Measurements from ENCODE around the gene CD9.
"Not testable (repeated sequence)": the region's sequence is repeated elsewhere in the genome, so short reads cannot be mapped to it uniquely, and the experiment has no call there.

Gene CD9

DNA sequence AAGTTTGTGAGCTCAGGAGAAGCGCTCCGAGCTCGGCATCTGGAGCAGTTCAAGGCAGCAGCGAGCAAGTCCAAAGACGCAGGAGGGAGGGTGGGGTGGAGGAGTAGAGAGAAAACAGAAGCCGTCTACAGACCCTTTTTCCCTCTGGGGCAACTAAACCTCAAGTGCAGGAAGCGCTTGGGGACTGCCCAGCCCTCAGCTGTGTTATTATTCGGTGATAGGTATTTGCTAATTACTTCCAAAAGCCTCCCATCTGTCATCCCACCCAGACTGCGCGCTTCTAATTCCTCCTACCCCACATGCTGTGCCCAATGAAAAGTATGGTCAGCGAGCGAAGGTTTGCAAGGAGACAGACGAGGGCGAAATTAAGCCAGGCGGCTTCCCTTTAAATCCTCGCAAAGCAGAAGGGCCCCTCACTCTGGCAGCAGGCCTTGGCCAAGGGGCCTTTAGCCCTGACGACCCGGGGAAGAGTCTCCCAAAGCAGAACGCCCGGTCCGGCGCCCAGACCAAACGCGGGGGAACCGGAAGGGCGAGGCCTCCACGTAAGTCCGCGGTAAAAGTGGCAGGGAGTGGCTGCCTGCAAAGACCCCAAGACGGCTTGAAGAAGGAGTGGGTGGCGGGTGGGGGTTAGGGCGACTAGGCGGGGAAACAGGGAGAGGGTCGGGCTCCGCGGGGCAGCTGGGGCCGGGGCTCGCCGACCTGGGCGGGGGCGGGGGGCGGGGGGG is 507 bp upstream of the CD9 start:
- no peak for DNase-seq

DNA sequence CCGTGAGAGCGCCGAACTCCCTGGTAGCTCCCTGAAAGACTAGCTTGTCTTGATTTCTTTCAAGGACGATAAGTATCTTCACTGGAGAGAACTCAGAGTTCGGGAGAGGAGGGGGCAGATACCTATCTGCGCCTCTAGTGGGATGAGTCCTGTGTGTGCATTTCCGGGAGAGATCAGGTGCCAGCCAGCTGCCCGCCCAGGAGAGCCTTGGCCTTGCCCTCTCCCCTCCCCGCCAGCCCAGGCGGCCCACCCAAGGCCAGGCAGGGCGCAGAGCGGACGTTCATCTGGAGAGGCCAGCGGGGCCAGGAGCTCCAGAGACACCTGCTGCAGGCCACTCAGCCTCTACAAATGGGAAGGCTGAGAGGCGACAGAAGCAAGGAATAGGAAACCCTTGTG is 1.0 kb downstream of the CD9 start:
- DNase-seq = peak; percentile 12

DNA sequence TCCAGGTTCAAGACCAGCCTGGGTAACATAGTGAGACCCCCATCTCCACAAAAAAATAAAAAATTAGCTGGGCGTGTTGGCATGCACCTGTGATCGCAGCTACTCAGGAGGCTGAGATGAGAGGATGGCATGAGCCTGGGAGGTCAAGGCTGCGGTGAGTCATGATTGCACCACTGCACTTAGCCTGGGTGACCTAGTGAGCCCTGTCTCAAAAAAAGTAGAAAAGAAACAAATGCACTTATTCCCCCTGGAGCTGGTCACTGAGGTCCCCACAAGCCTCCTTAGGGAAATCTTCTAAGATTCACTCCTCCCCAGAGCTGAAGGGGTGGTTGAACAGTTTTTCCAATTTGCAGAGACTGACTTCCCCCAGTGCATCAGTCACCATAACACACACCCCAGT is 1.6 kb downstream of the CD9 start:
- DNase-seq = no peak

DNA sequence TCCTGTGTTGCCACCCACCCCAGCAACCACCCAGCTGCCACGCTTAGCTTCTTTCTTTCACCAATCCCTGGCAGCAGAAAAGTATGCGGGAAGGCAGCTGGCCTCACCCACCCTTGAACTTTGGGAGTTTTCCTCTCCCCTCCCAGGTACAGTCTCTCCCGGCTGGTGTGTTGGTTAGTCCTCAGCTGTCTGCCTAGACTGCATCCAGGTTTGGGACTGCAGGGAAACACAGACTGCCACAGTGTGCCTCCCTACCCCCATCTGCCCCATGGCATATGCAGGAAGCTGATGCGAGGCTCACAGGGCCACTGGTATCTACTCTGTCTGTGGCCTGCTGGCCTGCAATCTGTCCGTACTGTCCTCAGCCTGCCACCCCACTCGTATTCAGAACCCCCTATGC is 2.1 kb downstream of the CD9 start:
- no peak for DNase-seq

DNA sequence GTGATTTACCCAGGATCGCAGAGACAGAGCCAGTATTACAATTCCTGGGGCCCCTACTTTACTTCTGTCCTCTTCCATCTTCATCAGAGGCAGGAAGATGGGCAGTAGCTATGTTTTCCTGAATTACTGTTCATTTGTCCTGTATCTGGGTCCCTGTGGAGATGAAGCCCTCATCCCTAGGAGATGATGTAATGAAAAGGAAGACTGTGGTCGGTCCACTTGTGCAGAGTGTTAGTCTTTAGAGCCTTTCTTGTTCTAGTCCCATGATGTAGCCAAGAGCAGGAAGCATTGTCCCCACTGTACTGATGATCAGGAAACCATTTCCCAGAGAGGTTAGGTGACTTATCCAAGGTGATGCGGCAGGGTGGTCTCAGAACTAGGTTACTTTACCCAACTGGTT is 2.6 kb downstream of the CD9 start:
- no peak for DNase-seq

DNA sequence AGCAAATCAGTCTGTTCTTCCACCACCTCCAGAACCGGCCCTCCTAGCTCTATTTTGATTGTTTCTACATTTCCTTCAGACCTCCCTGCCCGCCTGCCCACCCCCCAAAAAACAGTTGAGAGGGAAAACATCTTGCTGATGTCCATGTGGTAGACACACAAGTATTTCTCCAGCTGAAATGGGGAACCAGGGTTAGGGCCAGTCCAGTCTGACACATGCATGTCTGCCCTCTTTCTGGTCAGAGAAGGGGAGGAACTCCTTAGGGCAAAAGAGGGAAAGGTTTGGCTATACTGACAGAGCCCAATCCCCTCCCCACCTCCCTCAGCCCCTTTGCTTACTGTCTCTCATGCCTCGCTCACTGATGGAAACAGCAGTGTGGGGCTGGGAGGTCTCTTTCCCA is 3.4 kb downstream of the CD9 start:
- no peak for DNase-seq

DNA sequence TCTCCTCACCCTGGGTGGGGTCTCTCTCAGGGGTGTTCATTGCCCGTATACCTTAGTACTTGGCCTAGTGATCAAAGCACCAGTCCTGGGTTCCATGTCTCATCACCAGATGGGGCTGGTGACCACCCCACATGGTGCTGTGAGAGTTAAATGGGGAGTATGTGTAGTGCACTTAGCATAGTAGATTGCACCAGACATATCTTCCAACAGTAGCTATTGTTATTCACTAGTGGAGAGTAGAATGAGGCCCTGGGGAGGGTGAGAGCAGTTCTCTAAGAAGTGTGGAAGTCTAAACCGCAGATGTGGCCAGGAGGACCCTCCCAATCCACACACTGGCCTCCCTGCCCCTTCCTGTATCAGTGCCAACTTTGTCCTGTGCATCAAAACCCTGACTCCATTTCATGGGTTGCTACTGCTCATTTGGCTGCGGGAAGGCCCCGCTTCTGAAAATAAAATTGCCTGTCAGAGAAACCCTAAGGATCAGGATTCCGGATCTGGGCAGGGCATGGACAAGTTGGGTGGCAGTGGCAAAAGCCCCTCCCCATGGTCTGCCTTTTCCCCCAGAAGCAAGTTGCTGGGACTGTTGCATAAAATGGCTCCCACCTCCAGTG is 4.4 kb downstream of the CD9 start:
- no peak for DNase-seq

DNA sequence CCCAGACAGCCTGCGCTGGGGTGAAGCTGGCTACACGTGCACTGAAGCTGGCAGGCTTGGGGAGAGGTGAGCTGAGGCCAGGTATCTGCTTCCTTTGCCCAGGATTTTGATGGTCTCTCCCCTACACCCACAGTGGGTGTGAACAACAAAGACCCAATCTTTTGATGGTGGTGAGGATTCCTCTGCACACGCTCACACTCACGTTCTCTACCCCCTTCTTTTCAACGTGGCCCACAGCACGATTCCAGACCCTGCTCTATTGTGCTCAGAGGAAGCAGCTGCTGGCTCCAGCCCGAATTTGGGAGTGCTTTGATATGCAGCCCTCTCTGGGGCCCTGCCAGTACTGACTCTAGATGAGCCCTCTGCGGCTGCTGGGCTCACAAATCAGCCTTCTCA is 4.9 kb downstream of the CD9 start:
- DNase-seq = no peak

DNA sequence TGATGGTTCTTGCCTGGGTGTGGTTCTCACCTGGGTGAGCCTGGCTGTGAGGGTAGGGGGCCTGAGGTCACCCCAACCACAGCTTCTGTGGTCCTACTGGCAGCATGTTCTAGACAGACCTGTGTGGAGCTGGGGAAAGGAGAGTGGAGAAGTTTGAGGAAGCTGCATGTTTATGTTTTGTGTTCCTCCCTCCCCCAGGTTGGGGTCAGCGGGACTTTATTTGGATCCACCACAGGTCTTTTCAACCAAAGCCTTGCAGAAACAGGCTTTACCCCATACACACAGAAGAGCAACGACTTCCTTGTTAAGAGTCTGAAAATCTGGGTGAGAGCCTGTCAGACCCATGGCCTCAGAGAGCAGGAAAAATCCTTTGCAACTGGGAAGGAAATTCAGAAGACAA is 5.6 kb downstream of the CD9 start:
- DNase-seq = no peak

DNA sequence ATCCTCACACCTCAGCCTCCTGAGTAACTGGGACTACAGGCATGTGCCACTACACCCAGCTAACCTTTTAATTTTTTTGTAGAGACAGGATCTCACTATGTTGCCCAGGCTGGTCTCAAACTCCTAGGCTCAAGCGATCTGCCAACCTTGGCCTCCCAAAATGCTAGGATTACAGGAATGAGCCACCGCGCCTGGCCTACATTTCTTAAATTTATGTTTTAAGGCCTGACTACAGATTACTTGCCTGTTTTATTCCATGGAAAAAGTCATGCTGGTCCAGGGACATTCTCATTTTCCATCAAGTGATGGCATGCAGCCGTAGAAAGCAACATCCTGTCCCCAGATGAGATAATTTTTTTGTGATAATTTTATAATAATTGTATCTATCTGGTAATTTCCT is 6.1 kb downstream of the CD9 start:
- DNase-seq = no peak

DNA sequence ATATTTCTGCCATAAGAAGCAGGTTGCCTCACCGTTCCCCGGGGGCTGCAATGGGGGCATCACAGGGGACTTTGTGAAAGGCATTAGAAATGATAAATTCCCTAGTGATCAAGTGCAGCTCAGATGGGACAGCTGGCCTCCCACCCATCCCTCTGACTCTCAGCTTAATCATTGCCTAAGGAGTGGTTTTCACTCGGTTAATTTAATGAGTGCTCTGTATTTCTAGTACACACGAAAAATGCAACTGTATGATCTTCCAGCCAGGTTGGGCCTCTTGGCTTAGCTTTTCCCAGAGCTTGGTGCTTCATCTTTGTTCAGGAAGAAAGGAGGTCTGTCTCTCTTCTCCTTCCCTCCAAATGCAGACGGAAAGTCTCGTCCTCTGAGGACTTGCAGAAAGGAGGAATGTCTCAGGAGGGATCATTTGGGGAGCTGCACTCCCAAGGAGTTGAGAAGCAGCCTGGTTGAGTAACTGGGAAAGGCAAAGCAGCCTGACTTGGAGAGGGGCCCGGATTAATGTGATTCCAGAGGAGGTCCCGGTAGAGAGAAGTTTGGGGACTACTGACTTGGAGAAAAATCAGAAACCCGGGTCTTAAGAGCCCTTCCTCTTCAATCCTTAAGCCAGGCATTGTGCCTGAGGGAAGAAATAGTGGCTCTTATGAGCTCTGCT is 7.2 kb downstream of the CD9 start:
- no peak for DNase-seq

DNA sequence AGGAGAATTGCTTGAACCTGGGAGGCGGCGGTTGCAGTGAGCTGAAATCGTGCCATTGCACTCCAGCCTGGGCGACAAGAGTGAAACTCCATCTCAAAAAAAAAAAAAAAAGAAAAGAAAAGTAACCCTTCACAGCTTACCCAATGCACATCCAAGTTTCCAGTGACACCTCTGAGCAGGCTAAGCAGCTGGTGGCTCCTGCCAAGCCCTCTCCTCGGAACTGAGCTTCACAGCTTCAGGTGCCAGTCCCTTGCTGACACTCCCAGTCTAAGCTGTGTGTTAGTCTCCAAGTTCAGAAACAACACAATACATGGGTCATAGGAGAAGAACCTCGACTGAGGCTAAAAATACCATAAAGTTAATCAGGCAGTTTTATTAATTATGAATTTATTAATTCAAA is 7.9 kb downstream of the CD9 start:
- DNase-seq = no peak

DNA sequence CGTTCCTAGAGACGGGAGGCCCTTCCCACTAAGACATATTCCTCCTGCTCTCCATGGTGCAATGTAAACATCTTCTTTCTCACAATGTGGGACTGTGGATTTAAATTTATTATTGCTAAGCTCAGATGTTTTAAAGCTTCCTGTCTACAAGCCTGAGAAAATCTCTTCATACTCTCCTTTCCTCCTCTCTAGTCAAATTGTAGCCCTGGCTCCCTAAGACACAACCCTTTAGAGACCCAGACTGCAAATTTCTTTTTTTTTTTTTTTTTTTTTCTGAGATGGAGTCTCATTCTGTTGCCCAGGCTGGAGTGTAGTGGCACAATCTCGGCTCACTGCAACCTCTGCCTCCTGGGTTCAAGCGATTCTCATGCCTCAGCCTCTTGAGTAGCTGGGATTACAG is 9.2 kb downstream of the CD9 start:
- DNase-seq = not testable (repeated sequence)

DNA sequence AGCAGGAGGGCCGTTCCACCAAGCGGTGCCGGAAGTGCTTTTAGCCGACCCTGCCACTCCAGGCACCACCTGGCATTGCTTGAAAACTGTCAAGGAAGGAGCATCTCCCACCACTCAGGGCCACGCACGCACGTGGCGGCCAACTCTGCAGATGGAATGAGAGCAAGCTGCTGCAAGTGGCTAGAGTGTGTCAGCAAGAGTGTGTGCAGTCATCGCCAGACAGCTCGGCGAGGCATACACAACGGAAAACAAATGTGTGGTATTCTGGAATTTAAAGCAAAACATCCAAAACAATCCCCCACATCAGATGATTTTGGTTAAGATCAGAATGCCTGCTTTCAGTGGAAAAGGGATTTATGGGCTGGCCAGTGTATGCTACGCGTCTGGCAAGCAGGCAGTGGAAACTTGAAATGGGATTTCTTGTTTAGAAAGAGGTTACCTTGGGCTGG is 11.2 kb downstream of the CD9 start:
- DNase-seq = no peak

DNA sequence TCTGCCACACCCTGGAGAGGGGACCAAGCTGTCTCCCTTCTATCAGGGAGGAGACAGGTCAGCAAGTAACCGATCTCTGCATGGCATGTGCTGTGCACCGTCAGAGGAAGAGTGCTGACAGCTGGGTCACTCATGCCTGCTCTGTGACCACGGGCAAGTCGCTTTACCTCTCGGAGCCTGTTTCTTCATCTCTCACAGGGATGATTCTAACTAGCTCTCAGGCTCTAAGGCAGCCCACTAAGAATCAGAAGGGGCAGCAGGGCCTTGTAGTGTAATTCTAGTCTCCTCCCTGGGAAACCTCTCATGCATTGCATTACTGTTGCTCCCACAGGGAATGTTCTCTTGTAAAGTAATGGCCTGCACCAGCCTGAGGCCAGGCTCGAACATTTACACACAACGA is 11.9 kb downstream of the CD9 start:
- DNase-seq = no peak

DNA sequence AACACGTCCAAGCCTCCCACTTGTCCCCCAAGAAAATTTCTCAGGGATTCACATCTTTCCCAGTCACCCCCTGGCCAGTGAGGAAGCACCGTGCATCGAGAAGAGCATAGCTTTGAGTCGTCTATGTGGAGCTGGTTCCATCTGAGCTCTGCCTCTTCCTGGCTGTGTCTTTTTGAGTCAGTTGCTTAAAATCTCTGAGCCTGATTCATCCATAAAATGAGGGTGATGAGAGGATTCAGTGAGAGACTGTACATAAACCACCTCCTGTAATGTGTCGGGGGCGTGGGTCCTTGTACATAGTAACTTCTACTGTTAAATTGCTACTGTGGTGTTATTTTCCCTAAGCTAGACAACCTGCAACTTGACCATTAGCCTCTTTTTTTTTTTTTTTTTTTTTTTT is 13.8 kb downstream of the CD9 start:
- DNase-seq = no peak

DNA sequence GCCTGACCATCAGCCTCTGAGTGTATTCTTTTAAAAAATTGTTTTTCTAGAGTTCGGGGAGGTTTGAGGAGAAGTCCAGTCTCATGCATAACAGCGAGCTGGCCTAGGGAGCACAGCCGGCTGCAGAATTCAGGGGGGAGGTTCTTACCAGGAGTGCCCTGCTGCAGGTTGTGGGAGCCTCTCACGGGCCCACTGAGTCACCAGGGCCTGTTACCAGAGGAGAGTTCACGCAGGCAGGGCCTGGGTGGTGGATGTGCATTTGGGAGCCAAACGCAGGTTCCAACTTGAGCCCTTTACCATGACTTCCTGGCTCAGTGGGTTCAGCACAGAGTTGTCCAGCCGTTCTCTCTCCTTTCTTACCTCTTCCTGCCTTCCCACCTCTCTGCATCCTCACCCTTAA is 14.4 kb downstream of the CD9 start:
- DNase-seq = no peak

DNA sequence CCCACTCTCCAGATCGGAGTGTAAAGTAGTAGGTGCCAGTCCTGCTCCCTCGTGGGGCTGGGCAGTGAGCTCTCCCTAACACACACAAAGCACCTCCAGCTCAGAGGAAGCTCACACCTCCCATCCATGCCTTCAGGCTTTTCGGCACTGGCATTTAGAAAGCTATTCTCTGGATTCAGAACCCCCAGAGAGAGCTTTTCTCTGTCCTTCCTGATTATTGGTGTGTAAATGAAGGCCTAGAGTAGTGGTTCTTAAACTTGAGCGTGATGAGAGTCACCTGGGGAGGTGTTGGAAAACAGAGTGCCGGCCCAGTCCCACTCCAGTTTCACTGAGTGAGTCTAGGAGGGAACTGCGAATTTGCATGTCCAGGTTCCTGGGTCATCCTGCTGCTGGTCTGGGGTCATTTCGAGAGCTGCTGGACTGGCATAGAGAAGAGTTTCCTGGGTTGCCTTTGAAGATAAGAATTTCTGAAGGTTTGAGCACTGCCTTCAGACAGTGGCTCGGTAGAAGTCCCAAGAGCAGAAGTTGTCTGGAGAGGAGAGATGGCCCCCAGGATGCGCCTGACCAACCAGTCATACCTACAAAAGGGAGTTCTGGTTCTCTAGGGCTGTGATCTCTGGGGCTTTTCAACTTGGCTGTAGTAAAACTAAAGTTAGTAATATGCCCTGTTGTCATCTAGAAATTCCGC is 15.1 kb downstream of the CD9 start:
- no peak for DNase-seq

DNA sequence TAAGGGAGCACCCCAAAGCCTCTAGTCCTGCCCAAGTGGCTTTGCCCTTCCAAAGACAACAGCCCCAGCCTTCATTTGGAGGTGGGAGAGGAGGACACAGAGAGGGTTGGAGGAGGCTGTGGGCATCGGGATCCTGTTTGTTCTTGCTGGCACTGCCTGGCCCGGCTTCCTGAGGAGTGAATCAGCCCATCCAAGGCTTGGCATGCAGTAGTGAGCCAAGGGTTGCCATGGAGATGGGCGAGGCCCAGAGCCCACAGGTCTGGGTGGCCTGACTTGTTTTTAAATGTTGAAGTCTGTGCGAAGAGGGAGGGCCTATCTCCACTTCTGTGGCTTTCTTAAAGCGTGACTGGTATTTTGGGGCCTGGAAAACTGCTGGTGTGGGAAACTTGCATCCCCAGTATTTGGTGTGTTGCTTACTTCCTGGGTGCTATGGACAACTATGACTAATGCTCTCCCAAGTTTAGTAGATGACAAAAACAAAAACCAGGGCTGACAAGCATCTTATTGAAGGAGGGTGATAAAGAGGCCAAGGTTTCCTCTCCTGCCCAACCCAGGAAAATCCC is 15.8 kb downstream of the CD9 start:
- no peak for DNase-seq

DNA sequence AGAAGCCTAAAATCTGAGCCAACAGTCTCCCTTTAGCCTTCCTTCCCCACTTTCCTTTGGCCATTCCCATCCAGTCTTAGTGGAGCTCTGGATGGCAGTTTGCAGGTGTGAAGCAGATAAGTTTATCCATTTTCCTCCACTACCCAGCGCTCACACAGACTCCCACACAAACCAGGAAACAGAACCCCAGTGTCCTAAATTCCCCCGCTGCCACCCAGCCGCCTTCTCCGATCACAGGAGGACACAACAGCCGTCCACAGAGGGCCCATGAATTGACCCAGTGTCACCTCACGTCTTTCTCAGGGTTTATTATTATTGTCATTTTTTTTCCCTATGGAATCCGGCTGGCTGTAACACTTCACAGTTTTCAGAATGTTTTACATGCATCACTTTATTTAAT is 16.4 kb downstream of the CD9 start:
- no peak for DNase-seq

DNA sequence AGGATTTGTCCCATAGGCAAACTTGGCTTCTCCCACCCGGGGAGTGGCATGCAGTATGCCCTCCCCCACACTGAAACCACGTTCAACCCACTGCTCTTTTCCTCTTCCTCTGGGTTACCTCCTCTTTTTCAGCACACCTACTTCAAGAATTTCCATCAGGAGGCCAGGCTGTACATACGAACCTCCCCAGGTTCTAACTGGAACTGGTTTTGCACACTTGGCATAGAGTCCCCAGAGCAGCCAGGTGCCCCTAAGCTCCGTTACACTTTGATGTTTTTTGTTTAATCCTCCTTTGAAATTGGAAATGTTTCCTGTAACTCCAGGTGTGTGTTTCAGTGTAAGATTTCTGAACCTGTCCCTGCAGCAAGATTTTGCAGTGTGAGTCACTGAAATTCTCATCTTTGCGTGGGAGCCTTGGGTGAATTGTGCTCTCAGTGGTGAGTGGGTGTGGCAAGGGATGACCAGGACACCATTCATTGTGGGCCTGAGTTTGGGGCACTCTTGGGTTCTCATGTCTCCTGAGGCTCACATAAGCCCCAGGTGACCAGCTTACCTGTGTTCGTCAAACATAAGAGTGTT is 18.2 kb downstream of the CD9 start:
- no peak for DNase-seq

DNA sequence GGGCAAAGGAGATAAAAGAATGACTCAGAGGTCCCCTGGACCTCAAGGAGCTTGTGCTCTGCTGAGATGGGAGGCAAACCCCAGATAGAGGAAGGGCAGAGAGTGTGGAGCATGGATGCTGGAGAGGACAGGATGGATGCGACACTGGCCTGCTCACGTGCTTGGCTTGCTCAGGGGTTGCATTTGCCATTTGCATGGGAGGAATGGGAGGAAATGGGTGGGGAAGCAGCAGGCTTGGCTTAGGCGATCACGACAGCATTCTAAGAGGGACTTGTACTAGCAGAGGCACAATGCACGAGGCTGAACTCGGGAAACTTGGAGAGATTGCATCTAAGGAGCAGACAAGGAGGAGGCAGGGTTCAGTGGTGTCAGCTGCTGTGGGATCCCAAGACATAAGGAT is 19.8 kb downstream of the CD9 start:
- no peak for DNase-seq

DNA sequence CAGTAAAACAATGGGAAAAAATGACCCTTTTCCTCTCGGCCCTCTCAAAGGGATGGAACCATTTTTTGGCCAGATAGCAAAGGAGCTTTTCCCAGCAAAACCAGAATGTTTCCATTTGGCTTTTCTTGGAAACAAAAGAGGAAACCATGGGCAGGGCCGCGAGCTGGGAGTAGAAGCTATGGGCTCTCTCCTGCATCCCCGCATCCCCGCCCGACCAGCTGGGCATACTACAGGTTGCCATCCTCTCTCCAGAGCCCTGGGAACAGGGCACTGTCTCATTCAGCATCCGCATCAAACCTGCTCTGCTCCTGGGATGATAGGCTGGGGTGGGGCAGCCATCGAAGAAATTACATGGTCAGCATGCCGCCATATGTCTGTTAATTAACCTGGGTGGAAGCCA is 20.9 kb downstream of the CD9 start:
- no peak for DNase-seq
